GM19240 (cell line): Measurements from ENCODE around the gene C2CD4C.
"Not testable (repeated sequence)": the region's sequence is repeated elsewhere in the genome, so short reads cannot be mapped to it uniquely, and the experiment has no call there.

Experiments
- DNase-seq: peaks from one replicate; pipeline ENCODE4 v3.0.0; 2011; ENCODE audit warnings: low spot score; ENCODE audit not compliant: insufficient read length

C2CD4C gene

DNA sequence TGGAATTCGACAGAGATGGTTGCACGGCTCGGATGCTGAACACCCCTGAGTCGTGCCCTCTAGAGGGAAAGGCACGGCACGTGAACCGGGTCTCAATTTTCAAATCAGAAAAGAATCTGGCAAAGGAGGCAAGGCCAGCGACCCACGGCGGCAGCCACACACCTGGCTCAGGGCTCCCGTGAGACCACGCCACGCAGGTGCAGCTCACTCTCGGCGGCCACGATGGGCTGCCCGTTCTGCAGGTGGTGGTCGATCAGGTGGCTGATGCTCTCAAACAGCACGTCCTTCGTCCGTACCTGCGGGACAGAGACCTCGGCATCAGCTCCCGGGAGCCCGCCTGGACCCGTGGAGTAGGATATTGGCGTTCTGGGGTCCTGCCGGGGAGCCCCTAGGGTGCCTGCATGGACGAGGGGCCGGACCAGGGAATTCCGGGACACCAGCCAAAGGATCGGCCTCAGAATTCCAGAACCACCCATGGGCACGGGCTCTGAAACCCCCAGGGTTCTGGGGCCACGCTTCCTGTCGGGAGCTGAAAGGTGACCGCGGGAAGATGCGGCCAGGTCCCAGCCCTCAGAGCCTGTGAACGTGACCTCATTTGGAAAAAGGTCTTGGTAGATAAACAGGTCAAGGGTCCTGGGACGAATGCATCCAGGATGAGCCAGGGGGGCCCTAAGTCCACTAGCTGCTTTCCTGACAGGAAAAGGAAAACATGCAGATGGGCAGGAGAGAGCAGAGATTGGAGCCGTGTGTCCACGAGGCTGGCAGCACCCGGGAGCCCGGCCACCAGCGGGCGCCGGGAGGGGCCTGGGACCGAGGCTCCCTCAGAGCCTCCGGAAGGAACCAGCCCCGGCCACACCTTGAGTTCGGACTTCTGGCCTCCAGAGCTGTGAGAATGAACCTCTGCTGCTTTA, 10.1 kb upstream of the C2CD4C start:
- DNase-seq: no peak

DNA sequence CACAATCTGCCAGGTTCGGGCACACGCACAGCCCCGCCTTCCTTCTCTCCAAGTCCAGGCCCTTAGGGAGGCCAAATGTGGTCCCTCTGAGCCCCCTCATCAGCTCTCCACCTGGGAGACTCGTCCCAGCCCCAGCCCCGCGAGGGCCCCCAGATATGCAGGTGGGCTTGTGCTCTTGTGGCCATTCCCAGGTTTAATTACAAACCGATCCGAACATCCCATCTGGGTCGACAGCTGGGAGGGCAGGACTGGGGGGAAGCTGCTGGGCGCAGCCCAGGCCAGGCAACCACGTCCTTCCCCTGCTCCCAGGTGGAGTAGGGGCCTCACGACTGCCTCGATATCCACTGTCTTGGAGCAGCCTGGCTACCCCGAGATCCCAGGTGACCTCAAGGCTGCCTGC, 7.5 kb upstream of the C2CD4C start:
- DNase-seq: no peak

DNA sequence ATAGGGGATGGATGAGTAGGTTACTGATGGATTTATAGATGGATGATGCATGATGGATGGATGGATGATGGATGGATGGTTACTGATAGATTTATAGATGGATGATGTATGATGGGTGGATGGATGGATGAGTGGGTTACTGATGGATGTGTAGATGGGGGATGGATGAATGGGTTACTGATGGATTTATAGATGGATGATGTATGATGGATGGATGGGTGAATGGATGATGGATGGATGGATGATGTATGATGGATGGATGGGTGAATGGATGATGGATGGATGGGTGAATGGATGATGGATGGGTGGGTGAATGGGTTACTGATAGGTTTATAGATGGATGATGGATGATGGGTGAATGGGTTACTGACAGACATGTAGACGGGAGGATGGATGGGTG, 6.3 kb upstream of the C2CD4C start:
- no peak for DNase-seq

DNA sequence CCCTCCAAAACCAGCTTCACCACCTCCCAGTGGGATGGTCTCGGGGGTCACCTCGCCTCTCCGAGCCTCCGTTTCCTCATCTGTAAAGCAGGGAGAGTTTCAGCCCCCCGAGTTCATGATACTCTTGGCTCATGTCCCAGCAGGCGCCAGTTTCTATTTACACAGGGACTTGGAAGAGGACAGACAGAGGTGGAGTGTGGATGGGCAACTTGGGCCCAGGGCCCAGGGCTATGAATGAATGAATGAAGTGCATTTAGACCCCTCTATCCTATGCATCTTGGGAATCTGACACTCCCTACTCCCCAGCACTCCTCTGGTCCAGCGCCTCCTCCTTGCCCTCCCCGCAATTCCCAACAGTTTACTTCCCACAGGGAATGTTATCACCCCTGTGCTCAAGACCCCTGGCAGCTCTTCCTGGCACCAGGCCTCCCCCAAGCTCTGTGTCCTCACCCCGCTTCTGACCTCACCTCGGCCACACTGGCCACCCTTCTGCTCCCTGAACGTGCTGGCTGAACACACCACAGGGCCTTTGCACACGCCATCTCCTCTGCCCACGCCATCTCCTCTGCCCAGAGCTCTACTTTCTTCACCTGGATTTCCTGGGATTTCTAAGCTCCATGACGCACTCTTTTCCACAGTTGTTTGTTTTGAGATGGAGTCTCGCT, 4.9 kb upstream of the C2CD4C start:
- no peak for DNase-seq

- no peak for DNase-seq
These were observed 3.7 kb upstream of the C2CD4C start for GRCh38 chr19:412356-413355.

DNA sequence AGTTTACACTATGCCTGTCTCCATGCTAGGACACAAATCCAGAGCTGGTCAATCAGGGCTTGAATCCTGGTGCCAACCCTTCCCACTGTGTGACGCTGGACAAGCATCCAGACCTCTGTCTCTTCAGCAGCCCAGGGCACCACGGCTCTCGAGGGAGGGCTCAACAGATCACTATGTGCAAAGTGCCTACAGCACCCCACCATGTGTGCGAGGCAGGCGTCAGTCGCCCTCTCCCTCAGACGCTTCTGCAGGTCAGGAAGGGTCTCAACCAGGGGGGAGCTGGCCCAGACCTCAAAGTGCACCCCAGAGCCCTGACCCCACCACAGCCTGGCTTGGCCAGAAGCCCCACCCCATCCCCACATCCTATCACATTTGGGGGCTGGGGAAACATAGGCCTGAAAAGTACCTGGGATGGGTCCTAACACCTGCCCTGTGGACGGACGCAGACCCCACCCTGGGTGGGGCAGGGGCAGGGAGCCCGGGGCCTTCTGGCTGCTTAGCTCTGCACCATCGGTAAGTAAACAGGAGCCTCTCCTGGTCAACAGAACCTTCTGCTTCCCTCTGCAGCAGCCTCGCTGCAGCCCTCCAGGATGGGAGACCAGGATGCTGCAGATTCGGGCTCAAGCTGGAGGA, 2.9 kb upstream of the C2CD4C start:
- no peak for DNase-seq

GRCh38 chr19:411121-411722, 2.3 kb upstream of the C2CD4C start:
- DNase-seq: not testable (repeated sequence)

DNA sequence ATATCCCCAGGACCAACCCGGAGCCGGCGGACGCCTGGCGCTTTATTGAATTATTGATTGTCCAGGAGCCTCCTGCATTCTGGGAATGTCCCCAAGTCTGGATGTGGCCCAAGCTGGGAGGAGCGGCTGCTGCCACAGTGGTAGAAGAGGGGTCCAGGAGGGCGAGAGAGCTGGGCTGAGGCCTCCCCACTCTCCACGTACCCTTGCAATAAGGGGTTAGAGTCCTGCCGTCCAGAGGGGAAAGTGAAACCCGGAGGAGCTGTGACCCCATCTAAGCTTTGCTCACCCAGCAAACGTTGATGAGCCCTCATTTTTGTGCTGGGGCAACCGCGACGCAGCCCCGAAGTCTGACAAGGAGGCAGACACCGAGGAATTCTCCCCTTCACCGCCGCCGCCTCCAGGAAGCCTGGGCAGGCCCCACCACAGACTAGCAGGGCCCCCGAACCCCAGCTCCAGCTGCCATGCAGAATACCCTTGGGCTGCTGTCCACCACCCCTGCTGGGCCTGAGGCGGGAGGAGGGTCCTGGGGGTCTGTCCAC, 1.4 kb upstream of the C2CD4C start:
- DNase-seq: no peak

DNA sequence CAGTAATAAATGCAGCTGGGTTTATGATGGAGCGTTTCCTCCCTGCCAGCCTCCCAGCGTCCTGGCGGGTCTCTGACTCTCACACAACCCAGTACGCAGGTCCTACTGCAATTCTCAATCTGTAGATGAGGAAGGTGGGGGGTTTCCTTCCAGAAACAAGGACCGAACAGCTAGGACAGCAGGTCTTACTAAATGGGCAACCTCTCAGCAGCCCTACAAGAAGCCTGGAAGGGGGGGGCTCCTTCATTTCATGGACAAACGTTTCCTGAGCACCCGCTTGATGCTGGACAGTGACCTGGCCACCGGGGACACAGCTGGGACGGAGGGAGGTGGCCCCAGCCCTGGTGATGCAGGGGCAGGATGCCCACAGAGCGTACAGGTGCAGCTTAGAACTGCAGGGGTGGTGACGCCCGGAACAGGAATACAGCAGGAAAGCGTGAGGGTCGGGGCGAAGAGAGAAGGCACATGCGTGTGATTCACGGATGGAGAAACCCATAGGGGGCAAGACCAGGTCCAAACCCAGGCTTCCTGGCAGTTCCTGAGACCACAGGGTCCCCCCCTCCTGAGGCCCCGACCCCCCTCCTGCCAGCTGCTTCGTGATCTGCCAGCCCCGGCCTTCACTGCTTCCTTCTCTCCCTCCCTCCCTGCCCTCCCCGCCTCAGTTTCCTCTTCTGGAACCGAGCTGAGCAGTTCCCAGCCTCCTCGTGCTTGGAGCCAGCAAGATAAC, 732 bp upstream of the C2CD4C start:
- DNase-seq: no peak

- DNase-seq: no peak
These were observed 476 bp downstream of the C2CD4C start for GRCh38 chr19:408441-408901.

DNA sequence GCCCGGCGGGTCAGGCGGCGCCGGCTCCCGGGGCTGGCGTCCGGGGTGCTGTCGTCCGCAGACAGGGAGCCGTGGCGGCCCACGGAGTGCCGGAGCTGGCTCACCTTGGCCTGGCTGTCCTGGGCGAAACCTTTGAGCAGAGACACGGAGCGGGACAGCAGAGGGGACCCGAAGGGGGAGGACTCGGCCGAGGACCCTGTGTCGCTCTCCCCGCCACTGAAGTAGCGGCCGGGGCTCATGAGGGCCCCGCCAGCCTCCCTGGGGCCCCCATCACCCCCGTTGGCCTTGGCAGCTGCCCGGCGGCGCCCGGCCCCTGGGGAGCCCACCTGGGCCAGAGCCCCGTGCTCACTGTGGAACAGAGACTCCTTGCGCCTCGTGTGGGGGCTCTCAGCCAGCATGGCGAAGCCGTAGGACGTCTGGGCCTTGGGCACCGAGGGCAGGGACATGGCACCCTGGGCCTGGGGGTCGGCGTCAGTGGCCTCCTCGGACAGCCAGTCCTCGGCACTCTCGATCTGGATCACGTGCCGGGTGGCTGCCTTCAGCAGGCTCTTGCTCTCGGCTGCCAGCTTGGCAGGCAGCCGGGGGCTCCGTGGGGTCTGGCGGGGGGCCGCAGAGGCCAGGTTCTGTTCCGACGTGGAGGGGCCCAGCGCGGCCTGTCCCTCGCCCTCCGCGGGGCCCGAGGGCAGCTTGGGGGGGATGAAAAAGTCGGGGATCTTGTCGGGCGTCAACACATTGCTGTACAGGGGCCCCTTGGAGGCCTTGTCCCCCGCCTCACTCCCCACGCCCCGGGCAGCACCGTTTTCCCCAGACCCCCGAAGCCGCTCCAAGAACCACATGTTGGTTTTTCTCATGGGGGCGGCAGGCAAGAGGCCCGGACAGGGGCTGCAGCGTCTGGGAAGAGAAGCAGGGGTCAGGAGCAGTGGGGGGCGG, 1.2 kb downstream of the C2CD4C start:
- no peak for DNase-seq

DNA sequence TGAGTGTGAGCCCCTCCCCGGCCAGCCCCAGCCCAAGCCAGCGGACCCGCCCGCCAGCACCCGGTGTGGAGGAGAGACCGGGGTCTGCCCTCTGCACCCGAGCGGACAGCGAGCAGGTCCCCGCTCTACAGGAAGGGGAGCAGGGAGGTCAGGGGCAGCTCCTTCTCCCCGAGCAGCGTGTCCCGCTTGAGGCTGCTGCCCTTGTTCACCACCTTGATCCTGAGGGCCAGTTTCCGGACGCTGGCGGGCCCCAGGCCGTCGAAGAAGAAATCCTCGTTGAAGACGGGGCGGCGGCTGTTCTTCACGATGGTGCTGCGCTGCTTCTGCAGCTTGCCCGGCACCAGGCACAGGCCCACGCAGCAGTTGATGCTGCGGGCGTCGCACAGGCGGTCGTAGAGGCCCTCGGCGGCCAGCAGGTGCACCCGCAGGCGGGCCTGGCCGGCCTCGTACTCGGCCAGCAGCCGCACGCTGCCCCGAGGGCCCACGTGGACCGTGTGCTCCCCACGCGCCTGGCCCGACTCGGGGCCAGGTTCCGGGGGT, 1.9 kb downstream of the C2CD4C start:
- no peak for DNase-seq

GRCh38 chr19:406135-406781, 2.7 kb downstream of the C2CD4C start:
- DNase-seq: no peak

- no peak for DNase-seq
These were observed 3.6 kb downstream of the C2CD4C start for GRCh38 chr19:405121-405965.

GRCh38 chr19:403221-404027, 5.5 kb downstream of the C2CD4C start:
- DNase-seq: no peak

DNA sequence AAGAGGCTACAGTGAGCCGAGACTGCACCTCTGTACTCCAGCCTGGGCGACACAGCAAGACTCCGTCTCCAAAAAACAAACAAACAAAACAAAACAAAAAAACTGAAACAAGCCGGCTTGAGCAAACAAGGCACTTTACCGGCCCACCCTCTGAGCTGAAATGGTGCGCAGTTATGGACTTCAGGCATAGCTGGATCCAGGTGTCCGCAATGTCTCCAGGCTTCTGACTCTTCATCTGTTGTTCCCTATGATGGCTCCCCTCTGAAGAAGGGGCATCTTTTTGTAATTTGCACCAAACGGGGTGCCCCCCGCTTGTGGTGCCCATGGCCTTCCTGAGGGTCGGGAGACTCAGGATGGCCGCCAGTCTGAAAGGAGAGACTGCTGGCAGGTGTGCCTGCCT, 6.2 kb downstream of the C2CD4C start:
- DNase-seq: no peak
